Ascending aorta (tissue), 2 donors: ENCODE results near the gene RREB1. TPM values are rescaled to one million over a fixed set of nuclear protein-coding genes. Genes with fewer than 3 reads are reported as not detected.

Experiments
- DNase-seq, 2 donors: peaks; one replicate each; pipeline ENCODE4 v3.0.0-alpha.2; 2019; ENCODE audit warnings: low spot score in 2 of 2
- H3K27ac ChIP-seq, 2 donors: fragments of 200-600 bp; sonication (generic); one replicate each; pipeline ENCODE4 v1.5.1; 2016 to 2017; ENCODE audit warnings: mild to moderate bottlenecking in 1 of 2
- H3K27me3 ChIP-seq: fragments of 200-600 bp; sonication (generic); one replicate; pipeline ENCODE4 v1.5.1; 2017
- H3K36me3 ChIP-seq, 2 donors: fragments of 200-600 bp; sonication (generic); one replicate each; pipeline ENCODE4 v1.5.1; 2016
- H3K4me1 ChIP-seq, 2 donors: fragments of 200-600 bp; sonication (generic); one replicate each; pipeline ENCODE4 v1.5.1; 2016 to 2017; ENCODE audit warnings: mild to moderate bottlenecking in 1 of 2
- H3K4me3 ChIP-seq, 2 donors: fragments of 200-600 bp; sonication (generic); one replicate each; pipeline ENCODE4 v1.5.1; 2016 to 2017; ENCODE audit warnings: mild to moderate bottlenecking in 1 of 2
- H3K9me3 ChIP-seq, 2 donors: fragments of 200-600 bp; sonication (generic); one replicate each; pipeline ENCODE4 v1.5.1; 2016
- CTCF ChIP-seq, 3 experiments: fragments of 200-600 bp in 2 of 3; fragments of 450-650 bp in 1 of 3; sonication (generic) in 2 of 3; IDR thresholded peaks; one replicate each; pipeline ENCODE4 v1.5.1; 2016 to 2019; ENCODE audit warnings: antibody characterized with exemption in 3 of 3, mild to moderate bottlenecking in 1 of 3, moderate library complexity in 1 of 3
- intact Hi-C: fragments of 100-400 bp; cut with DNase I; formaldehyde crosslinking; loops from one replicate; pipeline ENCODE4 v1.15.1; 2023
- total RNA-seq: library from RNA; depleted of rRNA; stranded (reverse); fragments of >200 nt; gene quantifications from one replicate; pipeline ENCODE4 v1.1.0, GENCODE V29; 2016

The RREB1 gene
- total RNA-seq, 1 donor from 2014 or later, result 48.9 TPM

- no peak for DNase-seq
- Histone ChIP-seq H3K4me3 (no peak overlapping the region), H3K9me3 (no peaks in the 10 kb centered on the region), H3K4me1 (no peaks in the 10 kb centered on the region), H3K27ac (no peak overlapping the region), H3K36me3 (peaks cover 44 to 60% of the 10 kb centered on the region in 2 donors), H3K27me3 (no peaks in the 10 kb centered on the region)
- intact Hi-C loops, result no loop called here
- TF ChIP-seq CTCF (IDR thresholded peaks at IDR 0.05), result no peak
These were observed 138.8 kb downstream of the RREB1 start for GRCh38 chr6:7246401-7247178.

GRCh38 chr6:7247179-7247456, 139.4 kb downstream of the RREB1 start:
- Histone ChIP-seq H3K36me3 (peaks cover 44 to 63% of the 10 kb centered on the region in 2 donors), H3K4me1 (no peaks in the 10 kb centered on the region), H3K9me3 (no peaks in the 10 kb centered on the region), H3K4me3 (no peak overlapping the region), H3K27ac (no peak overlapping the region), H3K27me3 (no peaks in the 10 kb centered on the region)
- TF ChIP-seq CTCF (IDR thresholded peaks at IDR 0.05), result no peak
- intact Hi-C loops, result no loop called here
- DNase-seq, result no peak

GRCh38 chr6:7247828-7248227, 140.1 kb downstream of the RREB1 start:
- Histone ChIP-seq H3K27me3 (no peaks in the 10 kb centered on the region), H3K27ac (no peak overlapping the region), H3K36me3 (peaks cover 44 to 66% of the 10 kb centered on the region in 2 donors), H3K4me3 (no peak overlapping the region), H3K4me1 (no peaks in the 10 kb centered on the region), H3K9me3 (no peaks in the 10 kb centered on the region)
- no peak for DNase-seq
- intact Hi-C loops, result no loop called here
- no peak for TF ChIP-seq CTCF (IDR thresholded peaks at IDR 0.05)

- intact Hi-C loops, result no loop called here
- Histone ChIP-seq H3K4me3 (no peak overlapping the region), H3K27me3 (no peaks in the 10 kb centered on the region), H3K4me1 (no peaks in the 10 kb centered on the region), H3K27ac (no peak overlapping the region), H3K9me3 (no peaks in the 10 kb centered on the region), H3K36me3 (peaks cover 44 to 66% of the 10 kb centered on the region in 2 donors)
- DNase-seq, result no peak
- no peak for TF ChIP-seq CTCF (IDR thresholded peaks at IDR 0.05)
These were observed 141.6 kb downstream of the RREB1 start for GRCh38 chr6:7249391-7249790.

GRCh38 chr6:7249946-7250643, 142.3 kb downstream of the RREB1 start:
- no peak for DNase-seq
- H3K27ac ChIP-seq, result no peak overlapping the region
- no peaks in the 10 kb centered on the region for H3K9me3 ChIP-seq
- no peaks in the 10 kb centered on the region for H3K4me1 ChIP-seq
- H3K27me3 ChIP-seq, result no peaks in the 10 kb centered on the region
- H3K4me3 ChIP-seq, result no peak overlapping the region
- peaks cover 44 to 66% of the 10 kb centered on the region in 2 donors for H3K36me3 ChIP-seq
- TF ChIP-seq CTCF (IDR thresholded peaks at IDR 0.05), result no peak
- intact Hi-C loops, result no loop called here
